Measurements from ENCODE around the gene TMC1.

The TMC1 gene

DNA sequence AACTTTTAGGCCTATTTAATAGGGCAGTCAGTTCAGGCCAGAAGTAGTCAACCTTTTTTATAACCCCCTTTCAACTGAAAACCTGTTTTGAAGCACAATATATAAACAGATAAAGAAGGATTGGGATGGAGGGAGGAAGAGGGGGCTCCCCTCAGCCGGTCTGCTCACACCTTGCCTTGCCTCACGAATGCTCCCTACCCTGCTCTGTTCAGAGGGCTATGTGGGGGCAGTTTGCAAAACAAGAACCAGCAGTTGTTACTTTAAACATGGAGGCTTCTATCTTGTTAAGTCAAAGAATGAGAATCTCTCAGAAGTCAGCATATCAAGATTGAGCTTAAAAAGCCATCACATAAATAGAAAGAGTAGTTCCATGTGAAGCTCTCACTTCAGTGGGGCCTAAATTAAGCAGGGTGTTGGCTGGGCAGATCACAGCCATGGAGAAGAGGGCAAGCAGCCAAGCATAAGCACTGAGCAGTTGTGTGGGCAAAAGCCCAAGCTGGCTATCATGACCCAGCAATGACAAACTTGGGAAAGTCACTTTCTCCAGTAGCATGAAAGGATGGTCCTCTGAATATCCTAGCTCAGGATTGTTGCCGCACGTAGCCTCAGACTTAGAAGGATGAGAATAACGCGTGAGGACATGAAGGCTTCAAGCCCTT, 360.8 kb downstream of the TMC1 start:
- DNase-seq: no peak

DNA sequence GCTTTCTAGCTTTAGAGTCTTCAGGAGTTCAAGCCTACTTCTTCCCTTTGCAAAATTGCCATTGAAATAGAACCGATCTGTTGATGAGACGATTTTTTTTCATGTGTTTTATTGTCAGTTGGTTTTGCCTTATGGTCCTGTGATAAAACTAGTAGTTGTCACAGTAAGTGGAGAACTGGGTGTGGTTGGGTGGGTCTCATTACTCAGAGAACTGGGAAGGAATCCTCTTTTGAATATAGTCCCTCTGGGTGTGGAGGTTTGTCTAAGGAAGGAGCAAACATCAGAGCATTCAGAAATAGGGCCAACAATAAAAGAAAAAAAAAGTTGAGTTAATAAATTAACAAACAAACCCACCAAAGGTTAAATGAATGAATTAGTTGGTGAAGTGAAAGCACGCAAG, 362.5 kb downstream of the TMC1 start:
- no peak for DNase-seq

DNA sequence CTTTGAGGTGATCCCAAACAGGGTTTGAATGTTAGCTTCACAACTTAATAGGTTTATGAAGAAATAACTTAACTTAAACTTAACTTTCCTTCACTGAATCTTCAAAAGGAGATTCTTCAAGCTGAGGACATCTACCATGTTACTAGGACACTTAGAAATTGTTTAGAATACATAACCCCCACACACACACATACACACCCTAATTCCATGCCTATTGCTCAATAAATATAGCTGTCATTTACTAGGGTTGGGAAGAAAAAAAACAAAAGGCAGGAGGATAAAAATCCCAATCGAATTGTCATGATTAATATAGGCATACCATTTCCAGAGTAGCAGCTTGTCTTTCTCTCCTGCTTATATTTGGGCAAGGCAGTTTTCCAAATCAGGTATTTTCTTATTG, 363.1 kb downstream of the TMC1 start:
- DNase-seq: no peak
